ENCODE results near the gene NDUFV1. TPM values are rescaled to one million over a fixed set of nuclear protein-coding genes. Genes with fewer than 3 reads are reported as not detected.

Gene NDUFV1
- total RNA-seq, 1 experiment from 2014 or later, result 250 TPM

GRCh38 chr11:67642173-67643120 is 35.7 kb downstream of the NDUFV1 start:
- CTCF ChIA-PET, result no interaction called here
- no peak overlapping the region for H3K4me3 ChIP-seq (ENCODE audit: low read depth, low read length, poor library complexity, severe bottlenecking)
- no peak for TF ChIP-seq CTCF (conservative IDR thresholded peaks at IDR 0.05; ENCODE audit: low read depth, low read length)
- no peak for TF ChIP-seq EZH2 (IDR thresholded peaks at IDR 0.05; ENCODE audit: borderline replicate concordance, low read depth, low read length, poor library complexity, severe bottlenecking)
- no peaks in the 10 kb centered on the region for H3K27me3 ChIP-seq (replicated peaks; ENCODE audit: insufficient read depth, low read depth, low read length, poor library complexity)
- POLR2A ChIA-PET (ENCODE audit: low non-redundant PET), result no interaction called here
- no peaks in the 10 kb centered on the region for H3K4me1 ChIP-seq (ENCODE audit: insufficient read depth, low read length, poor library complexity, severe bottlenecking)
- DNase-seq (ENCODE audit: low spot score), result no peak
- BruUV-seq (replicated peaks), result no TSS peak
- no peaks in the 10 kb centered on the region for H3K9me3 ChIP-seq (ENCODE audit: low read depth, low read length, poor library complexity, severe bottlenecking)
- intact Hi-C loops (cut with micrococcal nuclease; ENCODE audit: unreplicated experiment), result no loop called here
- H3K36me3 ChIP-seq (ENCODE audit: insufficient read depth, low read length, poor library complexity, severe bottlenecking), result no peaks in the 10 kb centered on the region
- no peak overlapping the region for H3K27ac ChIP-seq (ENCODE audit: low read depth, low read length, poor library complexity, severe bottlenecking)

- TF ChIP-seq EZH2 (IDR thresholded peaks at IDR 0.05; ENCODE audit: borderline replicate concordance, low read depth, low read length, poor library complexity, severe bottlenecking) (no peak), CTCF (conservative IDR thresholded peaks at IDR 0.05; ENCODE audit: low read depth, low read length) (peak; percentile 42)
- ChIA-PET CTCF (no interaction called here), POLR2A (ENCODE audit: low non-redundant PET) (no interaction called here)
- BruUV-seq (replicated peaks), result no TSS peak
- DNase-seq (ENCODE audit: low spot score), result peak; percentile 42
- Histone ChIP-seq H3K9me3 (ENCODE audit: low read depth, low read length, poor library complexity, severe bottlenecking) (no peaks in the 10 kb centered on the region), H3K27ac (ENCODE audit: low read depth, low read length, poor library complexity, severe bottlenecking) (no peak overlapping the region), H3K36me3 (ENCODE audit: insufficient read depth, low read length, poor library complexity, severe bottlenecking) (no peaks in the 10 kb centered on the region), H3K27me3 (replicated peaks; ENCODE audit: insufficient read depth, low read depth, low read length, poor library complexity) (no peaks in the 10 kb centered on the region), H3K4me1 (ENCODE audit: insufficient read depth, low read length, poor library complexity, severe bottlenecking) (peaks cover 8% of the 10 kb centered on the region), H3K4me3 (ENCODE audit: low read depth, low read length, poor library complexity, severe bottlenecking) (no peak overlapping the region)
- intact Hi-C loops (cut with micrococcal nuclease; ENCODE audit: unreplicated experiment), result no loop called here
Measured at GRCh38 chr11:67644042-67644441, 37.3 kb downstream of the NDUFV1 start.

GRCh38 chr11:67644472-67645418 is 38.0 kb downstream of the NDUFV1 start:
- Histone ChIP-seq H3K4me1 (ENCODE audit: insufficient read depth, low read length, poor library complexity, severe bottlenecking) (peaks cover 10% of the 10 kb centered on the region), H3K36me3 (ENCODE audit: insufficient read depth, low read length, poor library complexity, severe bottlenecking) (no peaks in the 10 kb centered on the region), H3K4me3 (ENCODE audit: low read depth, low read length, poor library complexity, severe bottlenecking) (no peak overlapping the region), H3K9me3 (ENCODE audit: low read depth, low read length, poor library complexity, severe bottlenecking) (no peaks in the 10 kb centered on the region), H3K27ac (ENCODE audit: low read depth, low read length, poor library complexity, severe bottlenecking) (no peak overlapping the region), H3K27me3 (replicated peaks; ENCODE audit: insufficient read depth, low read depth, low read length, poor library complexity) (no peaks in the 10 kb centered on the region)
- DNase-seq (ENCODE audit: low spot score), result no peak
- no TSS peak for BruUV-seq (replicated peaks)
- ChIA-PET CTCF (interaction anchor here (0.6 kb wide), 1 partner anchor 310 kb away, joined by 3 read pairs; no protein-coding TSS in a partner anchor), POLR2A (ENCODE audit: low non-redundant PET) (no interaction called here)
- intact Hi-C loops (cut with micrococcal nuclease; ENCODE audit: unreplicated experiment), result no loop called here
- TF ChIP-seq EZH2 (IDR thresholded peaks at IDR 0.05; ENCODE audit: borderline replicate concordance, low read depth, low read length, poor library complexity, severe bottlenecking) (no peak), CTCF (conservative IDR thresholded peaks at IDR 0.05; ENCODE audit: low read depth, low read length) (no peak)

Data from A673 (cell line).